ENCODE results near the gene FOSL2.

Gene FOSL2

DNA sequence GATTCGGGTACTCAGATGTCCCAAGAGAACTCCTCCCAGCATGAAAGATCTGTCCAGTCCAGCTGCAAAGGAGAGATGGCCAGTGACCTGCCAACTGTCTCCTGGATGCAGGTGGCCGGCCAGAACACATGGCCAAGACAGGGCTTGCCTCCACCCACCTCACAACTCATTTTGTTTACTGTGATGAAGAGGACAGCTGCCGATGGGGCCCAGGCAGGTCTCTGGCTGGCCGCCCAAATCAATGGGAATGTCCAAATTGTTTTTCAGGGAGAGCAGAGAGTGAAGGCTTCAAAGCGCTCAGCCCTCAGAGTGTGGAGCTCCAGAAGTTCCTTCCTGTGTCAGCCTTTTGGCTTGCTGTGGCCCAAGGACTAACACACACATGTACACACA, 41.9 kb downstream of the FOSL2 start:
- Histone ChIP-seq H3K36me3 (ENCODE audit: control insufficient read depth, low read depth, low read length) (no peaks in the 10 kb centered on the region), H3K9ac (ENCODE audit: low read length) (no peak overlapping the region), H3K27me3 (ENCODE audit: control insufficient read depth, insufficient read depth, low read length) (no peaks in the 10 kb centered on the region), H3K4me1 (ENCODE audit: control insufficient read depth, low read depth, low read length) (no peaks in the 10 kb centered on the region), H3K9me3 (ENCODE audit: control insufficient read depth, low read depth, low read length) (no peaks in the 10 kb centered on the region), H3K4me3 (ENCODE audit: low read length) (no peak overlapping the region), H3K27ac (ENCODE audit: low read length) (no peak overlapping the region)

- no peak overlapping the region for H3K4me3 ChIP-seq (ENCODE audit: low read length)
- no peaks in the 10 kb centered on the region for H3K27me3 ChIP-seq (ENCODE audit: control insufficient read depth, insufficient read depth, low read length)
- H3K36me3 ChIP-seq (ENCODE audit: control insufficient read depth, low read depth, low read length) = no peaks in the 10 kb centered on the region
- no peaks in the 10 kb centered on the region for H3K4me1 ChIP-seq (ENCODE audit: control insufficient read depth, low read depth, low read length)
- no peak overlapping the region for H3K9ac ChIP-seq (ENCODE audit: low read length)
- no peak overlapping the region for H3K27ac ChIP-seq (ENCODE audit: low read length)
- no peaks in the 10 kb centered on the region for H3K9me3 ChIP-seq (ENCODE audit: control insufficient read depth, low read depth, low read length)
Measured at GRCh38 chr2:28435241-28435640, 42.6 kb downstream of the FOSL2 start.

DNA sequence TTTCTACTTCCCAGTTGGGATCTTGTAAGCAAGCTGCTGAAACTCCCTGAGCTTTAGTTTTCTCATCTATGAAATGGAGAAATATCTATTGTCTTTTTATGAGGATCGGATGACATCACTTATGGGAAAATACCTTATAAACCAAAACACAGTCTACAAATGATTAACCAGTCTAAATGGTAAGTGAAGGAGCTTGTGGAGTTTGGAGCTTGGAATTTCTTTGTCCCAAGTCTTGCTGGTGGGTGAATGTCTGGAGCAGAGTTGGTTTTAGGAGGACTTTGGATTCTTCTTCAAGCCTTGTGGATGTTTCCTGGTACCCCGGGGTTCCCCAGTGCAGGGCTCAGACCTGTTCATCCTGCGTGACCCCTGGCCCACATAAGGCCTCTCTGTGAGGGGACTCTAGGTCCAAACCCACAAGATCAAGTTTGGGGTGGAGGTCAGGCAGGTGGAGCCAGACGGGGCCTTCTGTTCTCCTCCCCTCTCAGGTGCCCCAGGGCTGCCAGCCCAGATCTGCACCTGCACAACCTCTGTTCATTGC, 43.2 kb downstream of the FOSL2 start:
- Histone ChIP-seq H3K27me3 (ENCODE audit: control insufficient read depth, insufficient read depth, low read length) (no peaks in the 10 kb centered on the region), H3K36me3 (ENCODE audit: control insufficient read depth, low read depth, low read length) (no peaks in the 10 kb centered on the region), H3K9ac (ENCODE audit: low read length) (no peak overlapping the region), H3K4me1 (ENCODE audit: control insufficient read depth, low read depth, low read length) (no peaks in the 10 kb centered on the region), H3K27ac (ENCODE audit: low read length) (no peak overlapping the region), H3K9me3 (ENCODE audit: control insufficient read depth, low read depth, low read length) (no peaks in the 10 kb centered on the region), H3K4me3 (ENCODE audit: low read length) (no peak overlapping the region)

- H3K4me3 ChIP-seq (ENCODE audit: low read length) = no peak overlapping the region
- H3K36me3 ChIP-seq (ENCODE audit: control insufficient read depth, low read depth, low read length) = no peaks in the 10 kb centered on the region
- no peaks in the 10 kb centered on the region for H3K27me3 ChIP-seq (ENCODE audit: control insufficient read depth, insufficient read depth, low read length)
- no peaks in the 10 kb centered on the region for H3K4me1 ChIP-seq (ENCODE audit: control insufficient read depth, low read depth, low read length)
- no peak overlapping the region for H3K27ac ChIP-seq (ENCODE audit: low read length)
- H3K9ac ChIP-seq (ENCODE audit: low read length) = no peak overlapping the region
- H3K9me3 ChIP-seq (ENCODE audit: control insufficient read depth, low read depth, low read length) = no peaks in the 10 kb centered on the region
Measured at GRCh38 chr2:28436525-28437051, 43.9 kb downstream of the FOSL2 start.

DNA sequence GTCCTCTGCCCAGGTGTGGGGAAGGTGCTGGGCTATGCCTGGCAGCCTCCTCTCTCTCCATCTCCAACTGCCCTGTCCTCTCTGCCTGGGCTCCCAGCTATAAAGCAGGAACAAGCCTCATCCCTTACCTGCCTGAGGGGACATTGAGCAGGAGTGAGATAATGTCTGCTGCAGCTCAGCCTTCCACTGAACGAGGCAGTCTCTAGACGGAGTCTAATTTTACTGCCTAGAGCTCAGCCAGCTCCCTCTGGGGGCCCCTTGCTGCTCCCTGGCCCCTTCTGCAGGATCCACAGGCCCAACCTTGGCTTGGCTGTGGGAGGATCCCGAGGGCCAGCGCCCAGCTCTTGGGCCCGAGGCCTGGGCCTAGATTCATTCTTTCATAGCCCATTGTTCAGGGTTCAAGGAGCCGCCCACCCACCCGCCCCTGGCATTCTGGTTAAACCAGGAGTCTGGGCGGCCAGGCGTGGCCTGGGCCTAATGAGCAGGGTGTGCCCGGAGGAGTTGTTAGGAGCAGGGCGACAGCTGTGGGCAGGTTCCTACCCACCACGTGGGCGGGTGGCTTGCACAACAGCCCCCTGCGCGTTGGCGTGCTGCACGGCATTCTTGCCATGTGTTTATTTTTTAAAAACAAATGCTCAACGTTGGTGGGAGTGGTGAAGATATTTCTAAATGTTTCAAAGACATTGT, 44.6 kb downstream of the FOSL2 start:
- Histone ChIP-seq H3K4me3 (ENCODE audit: low read length) (no peak overlapping the region), H3K27ac (ENCODE audit: low read length) (no peak overlapping the region), H3K9ac (ENCODE audit: low read length) (no peak overlapping the region), H3K27me3 (ENCODE audit: control insufficient read depth, insufficient read depth, low read length) (no peaks in the 10 kb centered on the region), H3K9me3 (ENCODE audit: control insufficient read depth, low read depth, low read length) (no peaks in the 10 kb centered on the region), H3K36me3 (ENCODE audit: control insufficient read depth, low read depth, low read length) (no peaks in the 10 kb centered on the region), H3K4me1 (ENCODE audit: control insufficient read depth, low read depth, low read length) (no peaks in the 10 kb centered on the region)

DNA sequence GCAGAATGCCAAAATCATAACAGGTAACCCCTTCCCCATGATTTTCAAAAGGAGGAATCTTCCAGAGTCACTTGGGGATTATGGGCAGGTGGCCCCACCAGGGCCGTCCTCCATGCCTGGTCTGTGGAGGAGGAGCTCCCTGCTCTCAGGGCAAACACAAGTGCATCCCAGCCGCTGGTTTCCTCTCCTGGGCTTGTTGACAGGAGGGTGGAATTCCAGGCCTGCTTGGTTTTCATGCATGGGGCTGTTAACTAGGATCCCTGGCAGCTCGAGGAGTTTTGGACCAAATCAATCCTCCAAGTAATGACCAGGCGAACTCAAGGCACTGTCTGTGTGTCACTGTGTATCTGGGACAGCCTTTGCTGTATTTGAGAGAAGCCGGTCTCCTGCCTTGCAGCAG, 45.3 kb downstream of the FOSL2 start:
- H3K9ac ChIP-seq (ENCODE audit: low read length) = no peak overlapping the region
- H3K4me3 ChIP-seq (ENCODE audit: low read length) = no peak overlapping the region
- H3K9me3 ChIP-seq (ENCODE audit: control insufficient read depth, low read depth, low read length) = no peaks in the 10 kb centered on the region
- H3K4me1 ChIP-seq (ENCODE audit: control insufficient read depth, low read depth, low read length) = no peaks in the 10 kb centered on the region
- H3K36me3 ChIP-seq (ENCODE audit: control insufficient read depth, low read depth, low read length) = no peaks in the 10 kb centered on the region
- H3K27ac ChIP-seq (ENCODE audit: low read length) = no peak overlapping the region
- no peaks in the 10 kb centered on the region for H3K27me3 ChIP-seq (ENCODE audit: control insufficient read depth, insufficient read depth, low read length)

DNA sequence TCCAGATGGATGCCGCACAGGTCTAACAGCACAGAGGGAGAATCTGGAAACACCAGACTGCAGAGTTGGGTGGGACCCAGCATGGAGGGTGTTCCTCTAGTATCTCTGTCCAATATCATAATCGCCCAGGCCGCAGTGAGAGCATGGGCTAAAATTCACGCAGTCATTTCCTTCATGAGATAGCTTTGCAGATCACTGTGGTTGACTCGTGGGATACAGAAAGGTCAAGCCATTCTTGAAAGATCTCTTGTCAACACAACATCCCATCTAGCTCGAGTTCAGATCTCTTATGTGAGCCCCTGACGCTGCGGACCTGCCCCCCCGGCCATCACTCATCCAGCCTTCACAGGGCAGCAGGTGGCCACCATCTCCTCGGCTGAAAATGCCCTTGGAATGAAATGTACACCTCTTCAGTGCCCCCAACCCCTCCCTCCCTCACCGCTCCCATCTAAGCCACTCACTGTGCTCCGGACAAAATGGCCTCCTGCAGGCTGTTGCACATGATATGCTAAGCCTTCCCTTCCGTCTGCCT, 45.9 kb downstream of the FOSL2 start:
- Histone ChIP-seq H3K9ac (ENCODE audit: low read length) (no peak overlapping the region), H3K9me3 (ENCODE audit: control insufficient read depth, low read depth, low read length) (no peaks in the 10 kb centered on the region), H3K4me1 (ENCODE audit: control insufficient read depth, low read depth, low read length) (no peaks in the 10 kb centered on the region), H3K27ac (ENCODE audit: low read length) (no peak overlapping the region), H3K27me3 (ENCODE audit: control insufficient read depth, insufficient read depth, low read length) (no peaks in the 10 kb centered on the region), H3K36me3 (ENCODE audit: control insufficient read depth, low read depth, low read length) (no peaks in the 10 kb centered on the region), H3K4me3 (ENCODE audit: low read length) (no peak overlapping the region)

- H3K36me3 ChIP-seq (ENCODE audit: control insufficient read depth, low read depth, low read length) = no peaks in the 10 kb centered on the region
- no peaks in the 10 kb centered on the region for H3K9me3 ChIP-seq (ENCODE audit: control insufficient read depth, low read depth, low read length)
- H3K4me1 ChIP-seq (ENCODE audit: control insufficient read depth, low read depth, low read length) = no peaks in the 10 kb centered on the region
- H3K27me3 ChIP-seq (ENCODE audit: control insufficient read depth, insufficient read depth, low read length) = no peaks in the 10 kb centered on the region
- no peak overlapping the region for H3K27ac ChIP-seq (ENCODE audit: low read length)
- no peak overlapping the region for H3K4me3 ChIP-seq (ENCODE audit: low read length)
- no peak overlapping the region for H3K9ac ChIP-seq (ENCODE audit: low read length)
Measured at GRCh38 chr2:28439127-28439526, 46.5 kb downstream of the FOSL2 start.

DNA sequence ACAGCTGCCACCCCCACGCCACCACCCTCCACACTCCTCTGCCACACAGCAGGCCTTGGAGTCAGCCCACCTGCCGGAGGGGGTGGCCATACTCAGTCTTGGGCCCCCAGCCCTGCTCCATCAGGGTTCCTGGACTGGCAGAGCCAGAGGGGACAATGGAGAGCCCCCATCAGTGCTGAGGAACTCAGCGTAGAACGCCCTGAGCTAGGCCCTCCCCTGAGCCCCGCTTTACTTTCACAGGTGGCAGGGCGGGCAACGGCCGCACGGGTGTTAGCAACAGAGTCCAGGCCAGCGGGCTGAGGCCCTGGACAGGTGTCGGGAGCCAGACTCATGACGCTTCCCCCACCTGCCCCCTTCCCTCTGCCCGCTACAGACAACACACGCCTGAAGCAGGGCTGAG, 47.1 kb downstream of the FOSL2 start:
- Histone ChIP-seq H3K9me3 (ENCODE audit: control insufficient read depth, low read depth, low read length) (no peaks in the 10 kb centered on the region), H3K36me3 (ENCODE audit: control insufficient read depth, low read depth, low read length) (no peaks in the 10 kb centered on the region), H3K4me1 (ENCODE audit: control insufficient read depth, low read depth, low read length) (no peaks in the 10 kb centered on the region), H3K27ac (ENCODE audit: low read length) (no peak overlapping the region), H3K27me3 (ENCODE audit: control insufficient read depth, insufficient read depth, low read length) (no peaks in the 10 kb centered on the region), H3K9ac (ENCODE audit: low read length) (no peak overlapping the region), H3K4me3 (ENCODE audit: low read length) (no peak overlapping the region)

DNA sequence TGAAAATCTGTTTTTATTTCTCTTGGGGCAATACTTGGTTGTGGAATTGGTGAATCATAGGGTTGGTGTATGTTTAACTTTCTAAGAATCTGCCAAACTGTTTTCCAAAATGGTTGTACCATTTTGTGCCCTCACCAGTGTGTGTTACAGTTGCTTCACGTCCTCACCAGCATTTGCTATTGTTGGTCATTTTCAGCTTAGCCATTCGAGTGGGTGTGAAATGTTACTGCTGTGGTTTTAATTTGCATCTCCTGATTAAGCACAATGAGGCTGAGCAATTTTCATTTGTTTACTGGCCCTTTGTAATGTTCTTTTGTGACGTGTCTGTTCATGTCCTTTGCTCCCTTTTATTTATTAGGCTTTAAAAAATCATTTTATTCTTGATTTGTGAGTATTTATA, 49.7 kb downstream of the FOSL2 start:
- Histone ChIP-seq H3K4me1 (ENCODE audit: control insufficient read depth, low read depth, low read length) (no peaks in the 10 kb centered on the region), H3K27me3 (ENCODE audit: control insufficient read depth, insufficient read depth, low read length) (no peaks in the 10 kb centered on the region), H3K4me3 (ENCODE audit: low read length) (no peak overlapping the region), H3K9me3 (ENCODE audit: control insufficient read depth, low read depth, low read length) (no peaks in the 10 kb centered on the region), H3K27ac (ENCODE audit: low read length) (no peak overlapping the region), H3K36me3 (ENCODE audit: control insufficient read depth, low read depth, low read length) (no peaks in the 10 kb centered on the region), H3K9ac (ENCODE audit: low read length) (no peak overlapping the region)

GRCh38 chr2:28444956-28445355, 52.3 kb downstream of the FOSL2 start:
- Histone ChIP-seq H3K9ac (ENCODE audit: low read length) (no peak overlapping the region), H3K4me1 (ENCODE audit: control insufficient read depth, low read depth, low read length) (no peaks in the 10 kb centered on the region), H3K27ac (ENCODE audit: low read length) (no peak overlapping the region), H3K9me3 (ENCODE audit: control insufficient read depth, low read depth, low read length) (no peaks in the 10 kb centered on the region), H3K36me3 (ENCODE audit: control insufficient read depth, low read depth, low read length) (no peaks in the 10 kb centered on the region), H3K4me3 (ENCODE audit: low read length) (no peak overlapping the region), H3K27me3 (ENCODE audit: control insufficient read depth, insufficient read depth, low read length) (no peaks in the 10 kb centered on the region)
